Ramos (cell line): ENCODE measurements around the gene USH1C.

Experiments
- in situ Hi-C: fragments of 300-500 bp; cut with MboI; formaldehyde crosslinking; loops from one replicate; pipeline ENCODE4 v1.14.3; 2022; ENCODE audit warnings: low sequenced_read_pairs; ENCODE audit not compliant: unreplicated experiment

USH1C gene

GRCh38 chr11:17544181-17544622 lies at the start of gene USH1C:
TSS of gene USH1C (minus strand) at chr11:17544416. CDS start at chr11:17544307, 109 bp downstream.
- in situ Hi-C loops: no loop called here

GRCh38 chr11:17593466-17594245 lies 49.4 kb upstream of the USH1C start:
- in situ Hi-C loops: loop anchor here (10.0 kb wide), 1 partner anchor 381 kb away; no protein-coding TSS in a partner anchor

GRCh38 chr11:17591293-17591692 lies 47.1 kb upstream of the USH1C start:
- in situ Hi-C loops: loop anchor here (10.0 kb wide), 1 partner anchor 384 kb away; no protein-coding TSS in a partner anchor

- in situ Hi-C loops: loop anchor here (10.0 kb wide), 1 partner anchor 384 kb away; no protein-coding TSS in a partner anchor
These were observed 46.2 kb upstream of the USH1C start for GRCh38 chr11:17590463-17590862.

- in situ Hi-C loops: no loop called here
These were observed 44.5 kb upstream of the USH1C start for GRCh38 chr11:17588721-17589120.

GRCh38 chr11:17588166-17588565 lies 44.0 kb upstream of the USH1C start:
- in situ Hi-C loops: no loop called here

- in situ Hi-C loops: no loop called here
These were observed 41.9 kb upstream of the USH1C start for GRCh38 chr11:17585911-17586695.

- in situ Hi-C loops: no loop called here
These were observed 37.5 kb upstream of the USH1C start for GRCh38 chr11:17581732-17582053.

- in situ Hi-C loops: no loop called here
These were observed 37.0 kb upstream of the USH1C start for GRCh38 chr11:17581036-17581731.

- in situ Hi-C loops: no loop called here
These were observed 36.1 kb upstream of the USH1C start for GRCh38 chr11:17580271-17580670.

- in situ Hi-C loops: no loop called here
These were observed 35.2 kb upstream of the USH1C start for GRCh38 chr11:17579451-17579850.

- in situ Hi-C loops: no loop called here
These were observed 34.7 kb upstream of the USH1C start for GRCh38 chr11:17578958-17579357.

- in situ Hi-C loops: no loop called here
These were observed 34.1 kb upstream of the USH1C start for GRCh38 chr11:17578296-17578695.

GRCh38 chr11:17575431-17576425 lies 31.5 kb upstream of the USH1C start:
- in situ Hi-C loops: no loop called here

- in situ Hi-C loops: no loop called here
These were observed 30.2 kb upstream of the USH1C start for GRCh38 chr11:17574141-17575091.

- in situ Hi-C loops: no loop called here
These were observed 29.3 kb upstream of the USH1C start for GRCh38 chr11:17573526-17573925.

- in situ Hi-C loops: no loop called here
These were observed 28.7 kb upstream of the USH1C start for GRCh38 chr11:17572791-17573460.

- in situ Hi-C loops: no loop called here
These were observed 28.1 kb upstream of the USH1C start for GRCh38 chr11:17572359-17572690.
